Muscle of leg (tissue), 16 donors: Measurements from ENCODE around the gene FOXD3. TPM values are rescaled to one million over a fixed set of nuclear protein-coding genes. Genes with fewer than 3 reads are reported as not detected.
A peak's percentile ranks its signal among the peaks of the same experiment; 100 is the strongest.

Experiments
- DNase-seq: peaks from one replicate; pipeline ENCODE4 v3.0.0; 2013
- H3K27ac ChIP-seq: one replicate; pipeline ENCODE4 v1.5.1; 2013; ENCODE audit warnings: mild to moderate bottlenecking, low read length, control low read depth
- H3K27me3 ChIP-seq: one replicate; pipeline ENCODE4 v1.6.1; 2013; ENCODE audit warnings: low read length; ENCODE audit not compliant: control insufficient read depth, insufficient read depth
- H3K36me3 ChIP-seq: one replicate; pipeline ENCODE4 v1.6.1; 2013; ENCODE audit warnings: low read length; ENCODE audit not compliant: control insufficient read depth, insufficient read depth
- H3K4me1 ChIP-seq: one replicate; pipeline ENCODE4 v1.6.1; 2013; ENCODE audit warnings: low read length; ENCODE audit not compliant: control insufficient read depth, insufficient read depth
- H3K4me3 ChIP-seq: one replicate; pipeline ENCODE4 v1.5.1; 2013; ENCODE audit warnings: low read length, control low read depth
- H3K9me3 ChIP-seq: replicated peaks from 2 replicates; pipeline ENCODE4 v1.6.1; 2013; ENCODE audit warnings: low read depth, low read length; ENCODE audit not compliant: control insufficient read depth
- WGBS: methylation state at CpG from one replicate; pipeline ENCODE4 v1.1.5; 2013; ENCODE audit warnings: missing lambda C conversion rate; ENCODE audit not compliant: insufficient coverage; 5-methylcytosine and 5-hydroxymethylcytosine counted together
- long read RNA-seq, 11 donors: transcript quantifications; one replicate each; lab custom pipeline, GENCODE V29; 2026
- polyA plus RNA-seq, 8 donors: library from polyadenylated mRNA; unstranded; fragments of 120-200 nt; gene quantifications; one replicate each; pipeline versions ENCODE4 v1.2.1 to v1.2.3, GENCODE V29; 2013; ENCODE audit warnings: inconsistent platforms in 1 of 8, low replicate concordance in 1 of 8; ENCODE audit not compliant: insufficient read length in 8 of 8, insufficient read depth in 1 of 8
- total RNA-seq: library from RNA; stranded (reverse); fragments of 120-200 nt; gene quantifications from one replicate; pipeline ENCODE4 v1.2.4, GENCODE V29; 2013

FOXD3 gene
- total RNA-seq (6.4 TPM), polyA plus RNA-seq (1 to 10 TPM; 3.6 to 9.5 (median 7.2) TPM)
- long read RNA-seq, donor 1, partial matches to known transcripts: 0 of 2 reads
- long read RNA-seq, donor 1, other reads (novel, unspliced or antisense): 0 of 2 reads
- long read RNA-seq, donor 2, partial matches to known transcripts: 0 of 3 reads
- long read RNA-seq, donor 2, other reads (novel, unspliced or antisense): 0 of 3 reads
- long read RNA-seq, donor 3, transcript FOXD3-201 (1 exons, 2,086 nt): major isoform, 6 of 6 reads
- long read RNA-seq, donor 3, partial matches to known transcripts: 0 of 6 reads
- long read RNA-seq, donor 3, other reads (novel, unspliced or antisense): 0 of 6 reads
- long read RNA-seq, donor 4, transcript FOXD3-201 (1 exons, 2,086 nt): major isoform, 6 of 6 reads
- long read RNA-seq, donor 4, partial matches to known transcripts: 0 of 6 reads
- long read RNA-seq, donor 4, other reads (novel, unspliced or antisense): 0 of 6 reads
- long read RNA-seq, donor 5, transcript FOXD3-201 (1 exons, 2,086 nt): major isoform, 9 of 9 reads
- long read RNA-seq, donor 5, partial matches to known transcripts: 0 of 9 reads
- long read RNA-seq, donor 5, other reads (novel, unspliced or antisense): 0 of 9 reads
- long read RNA-seq, donor 6, transcript FOXD3-201 (1 exons, 2,086 nt): major isoform, 8 of 8 reads
- long read RNA-seq, donor 6, partial matches to known transcripts: 0 of 8 reads
- long read RNA-seq, donor 6, other reads (novel, unspliced or antisense): 0 of 8 reads
- long read RNA-seq, donor 7, transcript FOXD3-201 (1 exons, 2,086 nt): major isoform, 5 of 5 reads
- long read RNA-seq, donor 7, partial matches to known transcripts: 0 of 5 reads
- long read RNA-seq, donor 7, other reads (novel, unspliced or antisense): 0 of 5 reads
- long read RNA-seq, donor 8, transcript FOXD3-201 (1 exons, 2,086 nt): major isoform, 8 of 8 reads
- long read RNA-seq, donor 8, partial matches to known transcripts: 0 of 8 reads
- long read RNA-seq, donor 8, other reads (novel, unspliced or antisense): 0 of 8 reads
- long read RNA-seq, donor 9, transcript FOXD3-201 (1 exons, 2,086 nt): major isoform, 9 of 76 reads
- long read RNA-seq, donor 9, partial matches to known transcripts: 15 of 76 reads
- long read RNA-seq, donor 9, other reads (novel, unspliced or antisense): 52 of 76 reads
- long read RNA-seq, donor 10, transcript FOXD3-201 (1 exons, 2,086 nt): major isoform, 9 of 9 reads
- long read RNA-seq, donor 10, partial matches to known transcripts: 0 of 9 reads
- long read RNA-seq, donor 10, other reads (novel, unspliced or antisense): 0 of 9 reads
- long read RNA-seq, donor 11, transcript FOXD3-201 (1 exons, 2,086 nt): major isoform, 9 of 9 reads
- long read RNA-seq, donor 11, partial matches to known transcripts: 0 of 9 reads
- long read RNA-seq, donor 11, other reads (novel, unspliced or antisense): 0 of 9 reads

DNA sequence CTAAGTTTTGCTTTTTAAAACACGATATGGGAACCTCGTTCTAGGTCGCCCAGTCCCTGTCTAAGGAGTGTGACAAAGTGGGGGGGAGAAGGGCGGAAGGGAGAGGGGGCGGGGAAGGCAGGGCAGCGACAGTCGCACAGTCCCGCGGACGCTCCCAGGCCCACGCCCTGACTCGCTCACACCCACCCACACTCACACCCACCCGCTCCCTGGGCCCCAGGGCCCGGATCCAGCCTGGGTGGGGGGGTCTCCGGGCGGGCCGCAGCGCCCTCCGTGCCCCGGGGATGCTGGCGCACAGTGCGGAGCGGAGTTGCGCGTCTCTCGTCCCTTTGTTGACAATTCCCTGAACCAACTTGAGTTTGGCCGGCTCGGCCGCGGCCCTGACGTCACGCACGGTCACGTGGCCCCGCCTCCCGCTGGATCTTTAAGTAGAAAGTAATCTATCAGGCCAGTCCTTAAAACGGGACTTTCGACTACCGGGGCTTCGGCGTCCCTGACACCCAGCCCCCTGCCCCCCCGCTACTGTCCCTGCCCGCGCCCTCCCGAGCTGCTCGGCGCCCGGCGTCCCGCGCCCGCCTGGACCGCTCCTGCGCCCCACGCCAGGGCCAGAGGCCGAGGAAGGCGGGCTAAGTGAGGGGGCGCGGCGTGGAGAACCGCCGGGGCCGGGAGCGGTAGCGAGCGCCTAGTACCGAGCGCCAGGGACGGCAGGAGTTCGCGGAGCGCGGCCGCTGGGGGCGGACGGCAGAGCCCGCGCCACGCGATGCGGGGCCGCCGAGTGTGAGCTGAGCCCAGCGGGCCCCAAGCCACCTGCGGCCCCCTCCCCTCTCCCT lies at the start of gene FOXD3:
FOXD3 (plus strand) TSS at position 454 of the 830 bp plus-strand sequence. CDS start 492 bp downstream, outside the sequence.
- whole genome bisulfite sequencing: under 1% methylated on average over 74 of the region's 85 CpGs
- H3K9me3 ChIP-seq: no peaks in the 10 kb centered on the region
- no peaks in the 10 kb centered on the region for H3K36me3 ChIP-seq
- peak; percentile 76 for DNase-seq
- H3K27ac ChIP-seq: peak within 1 kb of the TSS; percentile 56
- peaks cover 89% of the 10 kb centered on the region for H3K27me3 ChIP-seq
- H3K4me1 ChIP-seq: peaks cover 45% of the 10 kb centered on the region
- peak within 1 kb of the TSS; percentile 44 for H3K4me3 ChIP-seq

DNA sequence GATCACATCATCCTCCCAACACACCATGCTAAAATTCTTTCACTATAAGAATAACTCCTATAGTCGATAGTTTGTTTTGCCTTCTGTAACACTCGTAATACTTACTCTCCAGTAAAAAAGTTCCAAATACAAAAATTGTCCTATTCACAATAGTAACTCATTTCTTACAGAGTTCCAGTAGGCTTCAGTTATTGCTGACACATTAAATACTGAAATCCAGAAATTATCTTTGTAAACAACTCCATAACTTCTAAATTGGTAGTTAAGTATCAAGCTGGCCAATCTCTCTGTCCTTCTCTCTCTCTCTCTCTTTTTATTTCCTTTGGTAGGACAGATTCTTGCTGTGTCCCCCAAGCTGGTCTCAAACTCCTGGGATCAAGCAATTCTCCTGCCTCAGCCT lies 49.6 kb upstream of the FOXD3 start:
- WGBS: 72% methylated on average over 2 of the region's 2 CpGs
- DNase-seq: no peak
- Histone ChIP-seq H3K9me3 (no peaks in the 10 kb centered on the region), H3K27ac (no peak overlapping the region), H3K4me1 (no peaks in the 10 kb centered on the region), H3K4me3 (no peak overlapping the region), H3K36me3 (no peaks in the 10 kb centered on the region), H3K27me3 (peaks cover 3% of the 10 kb centered on the region)

DNA sequence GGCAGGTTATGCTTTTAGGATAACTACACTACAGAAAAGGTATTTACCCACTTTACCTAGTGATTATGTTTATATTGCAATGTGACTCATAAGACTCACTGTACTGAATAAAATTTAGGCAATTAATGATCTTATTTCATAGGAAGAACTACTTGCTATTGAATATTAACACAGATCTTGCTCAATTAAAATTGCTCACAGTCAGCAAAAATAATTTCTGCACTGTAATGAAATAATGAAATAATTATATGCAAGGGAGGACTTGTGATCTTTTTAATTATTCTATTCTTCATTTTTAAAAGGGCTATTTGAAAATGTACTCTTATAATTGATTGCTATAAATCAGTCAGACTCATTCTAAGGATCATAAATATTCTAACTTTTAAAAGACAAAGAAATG lies 48.0 kb upstream of the FOXD3 start:
- no peak for DNase-seq
- no peak overlapping the region for H3K27ac ChIP-seq
- no peaks in the 10 kb centered on the region for H3K36me3 ChIP-seq
- no peaks in the 10 kb centered on the region for H3K4me1 ChIP-seq
- H3K9me3 ChIP-seq: no peaks in the 10 kb centered on the region
- peaks cover 3% of the 10 kb centered on the region for H3K27me3 ChIP-seq
- H3K4me3 ChIP-seq: no peak overlapping the region

DNA sequence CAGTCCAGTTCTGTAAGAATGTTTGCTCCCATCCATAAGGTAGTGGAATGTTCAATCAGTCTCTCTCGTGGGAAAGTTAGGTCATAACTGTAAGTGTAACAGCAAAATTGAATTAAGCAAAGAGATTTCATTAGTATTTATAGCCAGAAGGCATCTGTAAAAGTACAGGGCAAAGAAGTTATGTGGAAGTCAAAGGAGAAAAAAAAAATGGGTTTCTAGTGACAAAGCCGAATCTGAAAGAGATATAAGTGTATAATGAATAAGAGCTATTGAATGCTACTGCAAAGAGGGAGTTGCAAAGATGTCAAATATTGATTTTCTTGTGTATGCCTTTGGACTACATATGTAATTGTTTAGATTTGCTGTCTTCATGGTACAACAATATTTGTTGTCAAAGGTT lies 47.4 kb upstream of the FOXD3 start:
- DNase-seq: no peak
- H3K4me1 ChIP-seq: no peaks in the 10 kb centered on the region
- H3K4me3 ChIP-seq: no peak overlapping the region
- H3K9me3 ChIP-seq: no peaks in the 10 kb centered on the region
- no peaks in the 10 kb centered on the region for H3K36me3 ChIP-seq
- H3K27me3 ChIP-seq: peaks cover 3% of the 10 kb centered on the region
- WGBS: no CpG with 5 or more reads among the region's 2 CpGs
- H3K27ac ChIP-seq: no peak overlapping the region

DNA sequence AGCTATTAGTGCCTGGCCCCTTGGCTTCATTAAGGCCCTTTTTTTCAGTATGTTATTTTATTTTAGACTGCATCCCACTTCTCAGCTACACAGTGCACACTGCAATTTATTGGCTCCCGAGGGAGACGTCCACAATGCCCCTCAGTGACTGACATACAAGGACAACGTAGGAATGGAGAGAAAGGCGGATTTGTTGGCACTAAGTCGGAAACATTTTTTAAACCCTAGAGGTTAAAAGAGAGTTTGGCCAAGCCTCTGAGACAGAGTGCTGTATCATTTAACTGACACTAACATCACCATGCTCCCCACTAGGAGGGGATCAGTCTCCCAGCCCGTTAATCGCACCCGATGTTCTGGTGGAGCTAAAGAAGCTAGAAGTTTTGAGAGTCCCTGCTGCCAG lies 45.7 kb upstream of the FOXD3 start:
- DNase-seq: no peak
- H3K27me3 ChIP-seq: peaks cover 3% of the 10 kb centered on the region
- H3K36me3 ChIP-seq: no peaks in the 10 kb centered on the region
- no peaks in the 10 kb centered on the region for H3K9me3 ChIP-seq
- WGBS: no CpG with 5 or more reads among the region's 8 CpGs
- H3K4me1 ChIP-seq: no peaks in the 10 kb centered on the region
- no peak overlapping the region for H3K27ac ChIP-seq
- no peak overlapping the region for H3K4me3 ChIP-seq

DNA sequence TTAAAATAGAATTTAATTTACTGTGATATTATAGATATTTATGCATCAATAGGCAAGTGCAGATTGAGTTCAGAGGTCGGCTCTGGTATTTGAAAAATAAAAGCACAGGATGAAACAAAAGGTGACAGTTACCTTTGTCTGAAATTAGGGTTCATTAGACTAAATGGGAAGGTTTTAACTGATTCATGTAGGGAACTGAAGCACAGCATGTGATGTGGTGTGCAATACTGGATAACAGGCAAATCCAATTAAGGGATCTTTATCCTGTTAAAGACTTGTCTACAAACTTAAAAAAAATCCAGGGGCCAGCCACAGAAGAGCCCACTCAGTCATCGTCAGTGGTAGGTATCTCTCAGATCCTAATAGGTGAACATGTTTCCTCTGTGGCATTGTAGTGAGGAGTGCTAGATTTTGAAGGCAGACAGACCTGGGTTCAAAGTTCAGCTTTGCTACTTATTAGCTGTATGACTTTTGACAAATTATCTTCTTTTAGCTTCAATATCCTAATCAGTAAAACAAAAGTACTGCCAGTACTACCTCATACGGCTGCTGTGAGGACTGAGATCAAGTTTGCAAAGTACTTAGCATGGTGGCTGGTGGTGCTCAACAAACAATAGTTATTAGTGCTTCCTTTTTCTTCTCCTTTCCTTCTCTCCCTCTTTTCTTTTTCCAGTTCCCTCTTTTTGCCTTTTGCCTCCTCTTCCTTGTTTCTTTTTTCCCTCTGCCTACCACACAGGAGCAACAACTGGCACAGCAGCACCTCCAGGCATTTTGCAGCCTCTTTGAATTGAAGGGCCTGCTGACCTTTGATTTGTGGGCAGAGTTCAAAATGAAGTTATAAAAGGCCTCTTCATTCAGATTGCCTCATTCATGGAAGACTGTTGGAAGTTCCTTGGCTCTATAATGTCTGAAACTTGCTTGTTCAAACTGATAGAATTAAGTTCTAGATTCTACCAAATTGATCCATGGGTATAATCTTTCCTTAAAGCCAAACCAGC lies 44.9 kb upstream of the FOXD3 start:
- H3K36me3 ChIP-seq: no peaks in the 10 kb centered on the region
- 80% methylated on average over 2 of the region's 3 CpGs for WGBS
- H3K27ac ChIP-seq: no peak overlapping the region
- no peaks in the 10 kb centered on the region for H3K4me1 ChIP-seq
- H3K27me3 ChIP-seq: peaks cover 3% of the 10 kb centered on the region
- no peak overlapping the region for H3K4me3 ChIP-seq
- no peaks in the 10 kb centered on the region for H3K9me3 ChIP-seq
- DNase-seq: no peak

DNA sequence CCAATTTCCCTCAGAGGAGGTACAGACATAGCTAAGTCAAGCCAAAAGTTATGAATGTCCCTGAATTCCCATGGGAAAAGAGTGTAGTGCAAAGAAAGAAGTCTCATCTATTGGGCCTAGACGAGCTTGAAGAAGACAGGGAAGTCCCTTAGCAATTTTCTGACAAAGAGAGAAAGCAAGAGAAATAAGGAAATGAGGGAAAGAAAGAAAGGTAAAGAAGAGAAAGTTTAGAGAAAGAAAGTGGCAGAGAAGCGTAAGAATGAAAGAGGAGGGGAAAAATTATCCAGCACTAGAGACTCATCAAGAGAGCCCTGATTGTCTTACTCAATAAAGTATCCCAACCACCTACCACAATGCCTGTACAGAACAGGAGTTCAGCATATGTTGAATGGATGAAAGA lies 40.6 kb upstream of the FOXD3 start:
- Histone ChIP-seq H3K4me1 (no peaks in the 10 kb centered on the region), H3K9me3 (no peaks in the 10 kb centered on the region), H3K27me3 (no peaks in the 10 kb centered on the region), H3K36me3 (no peaks in the 10 kb centered on the region), H3K27ac (no peak overlapping the region), H3K4me3 (no peak overlapping the region)
- 63% methylated on average over 1 of the region's 2 CpGs for WGBS
- DNase-seq: no peak

DNA sequence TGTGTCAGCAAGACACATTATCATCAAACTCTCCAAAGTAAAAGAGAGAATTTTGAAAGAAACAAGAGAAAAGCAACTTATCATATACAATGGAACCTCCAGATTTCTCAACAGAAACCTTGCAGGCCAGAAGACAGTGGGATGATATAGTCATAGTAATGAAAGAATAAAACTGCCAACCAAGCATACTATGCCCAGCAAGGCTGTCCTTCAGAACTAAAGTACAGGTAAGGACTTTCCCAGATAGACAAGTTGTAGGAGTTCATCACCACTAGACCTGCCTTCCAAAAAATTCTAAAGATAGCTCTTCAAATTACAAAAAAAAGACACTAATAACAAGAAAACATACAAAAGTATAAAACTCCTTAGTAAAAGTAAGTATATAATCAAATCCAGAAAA lies 33.2 kb upstream of the FOXD3 start:
- Histone ChIP-seq H3K4me3 (no peak overlapping the region), H3K27ac (no peak overlapping the region), H3K4me1 (no peaks in the 10 kb centered on the region), H3K27me3 (no peaks in the 10 kb centered on the region), H3K36me3 (no peaks in the 10 kb centered on the region), H3K9me3 (peaks cover 3% of the 10 kb centered on the region)
- DNase-seq: no peak
